Measurements from ENCODE around the gene ACSS3. TPM values are rescaled to one million over a fixed set of nuclear protein-coding genes. Genes with fewer than 3 reads are reported as not detected.

ACSS3 gene
- total and polyA plus RNA-seq, 4 donors = 18.2 to 94.3 (median 32.5) TPM

DNA sequence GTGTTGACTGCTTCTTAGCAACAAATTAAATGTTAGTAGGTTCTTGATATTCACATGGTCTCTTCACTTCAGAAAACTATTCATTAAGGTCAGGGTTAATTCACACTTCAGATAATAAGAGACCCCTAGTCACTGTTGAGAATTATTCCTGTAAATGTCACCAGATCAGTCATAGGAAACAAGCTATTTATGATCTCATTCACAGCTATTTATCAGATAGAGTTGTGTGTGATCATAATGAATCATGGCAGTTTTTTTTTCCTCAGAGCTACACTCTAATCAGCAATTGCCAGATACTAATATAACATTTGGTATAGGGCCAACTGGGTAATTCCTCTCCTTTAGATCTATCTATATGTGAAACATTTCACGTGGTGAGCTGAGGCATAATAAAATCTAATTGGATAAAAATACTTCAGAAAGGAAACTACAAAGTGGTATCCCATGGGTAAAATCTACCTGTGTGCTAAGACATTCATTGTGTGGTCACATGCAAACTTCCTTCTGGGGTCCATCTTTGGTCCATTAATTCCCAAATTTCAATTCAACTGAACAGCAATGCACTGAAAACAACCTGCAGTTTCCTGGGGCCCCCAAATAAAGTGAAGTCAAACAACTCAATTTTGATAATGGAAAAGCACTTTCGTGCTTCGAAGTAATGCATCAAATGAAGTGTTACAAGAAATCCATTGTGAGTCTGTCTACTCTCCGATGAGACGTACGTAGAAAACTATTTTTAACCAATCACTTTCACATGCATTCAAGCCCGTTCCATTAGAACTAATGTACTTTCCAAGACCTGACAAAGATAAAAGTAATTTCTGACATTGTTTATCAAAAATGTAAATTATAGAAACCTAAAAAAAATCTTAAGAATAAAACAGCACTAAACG is 197.0 kb downstream of the ACSS3 start:
- WGBS = 88% methylated on average over 8 of the region's 8 CpGs
- TF ChIP-seq, protein P1, sequence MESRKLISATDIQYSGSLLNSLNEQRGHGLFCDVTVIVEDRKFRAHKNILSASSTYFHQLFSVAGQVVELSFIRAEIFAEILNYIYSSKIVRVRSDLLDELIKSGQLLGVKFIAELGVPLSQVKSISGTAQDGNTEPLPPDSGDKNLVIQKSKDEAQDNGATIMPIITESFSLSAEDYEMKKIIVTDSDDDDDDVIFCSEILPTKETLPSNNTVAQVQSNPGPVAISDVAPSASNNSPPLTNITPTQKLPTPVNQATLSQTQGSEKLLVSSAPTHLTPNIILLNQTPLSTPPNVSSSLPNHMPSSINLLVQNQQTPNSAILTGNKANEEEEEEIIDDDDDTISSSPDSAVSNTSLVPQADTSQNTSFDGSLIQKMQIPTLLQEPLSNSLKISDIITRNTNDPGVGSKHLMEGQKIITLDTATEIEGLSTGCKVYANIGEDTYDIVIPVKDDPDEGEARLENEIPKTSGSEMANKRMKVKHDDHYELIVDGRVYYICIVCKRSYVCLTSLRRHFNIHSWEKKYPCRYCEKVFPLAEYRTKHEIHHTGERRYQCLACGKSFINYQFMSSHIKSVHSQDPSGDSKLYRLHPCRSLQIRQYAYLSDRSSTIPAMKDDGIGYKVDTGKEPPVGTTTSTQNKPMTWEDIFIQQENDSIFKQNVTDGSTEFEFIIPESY (IDR thresholded peaks at IDR 0.05) = no peak
- no peak for TF ChIP-seq RXRA (IDR thresholded peaks at IDR 0.05)
- no peak for TF ChIP-seq NR2F2 (IDR thresholded peaks at IDR 0.05)
- TF ChIP-seq ATF3 (IDR thresholded peaks at IDR 0.05) = no peak
- no peak for TF ChIP-seq SP1 (IDR thresholded peaks at IDR 0.05)
- TF ChIP-seq MAX (IDR thresholded peaks at IDR 0.05) = no peak
- no peak for TF ChIP-seq TAF1 (conservative IDR thresholded peaks at IDR 0.05)
- TF ChIP-seq GABPA (IDR thresholded peaks at IDR 0.05 in 1 of 2, conservative IDR thresholded peaks at IDR 0.05 in 1 of 2) = no peak
- no peak for TF ChIP-seq FOXA1 (IDR thresholded peaks at IDR 0.05)
- no peak for TF ChIP-seq CTCF (IDR thresholded peaks at IDR 0.05; ENCODE audit: low read depth, low read length, missing input control)
- no peak for TF ChIP-seq JUND (IDR thresholded peaks at IDR 0.05)
- TF ChIP-seq HNF4A (conservative IDR thresholded peaks at IDR 0.05) = no peak
- TF ChIP-seq YY1 (IDR thresholded peaks at IDR 0.05) = no peak
- TF ChIP-seq EGR1 (IDR thresholded peaks at IDR 0.05; ENCODE audit: low read depth in 2 of 2) = no peak
- no peak for TF ChIP-seq FOXA2 (IDR thresholded peaks at IDR 0.05)
- no peak for TF ChIP-seq HNF4G (IDR thresholded peaks at IDR 0.05)
- no peak for TF ChIP-seq RAD21 (IDR thresholded peaks at IDR 0.05)
- DNase-seq (ENCODE audit: low spot score) = no peak
- no peak overlapping the region for H3K4me3 ChIP-seq (ENCODE audit: low read depth in 1 of 3, low read length in 3 of 3)
- H3K9ac ChIP-seq (ENCODE audit: low read depth in 1 of 2, low read length in 2 of 2) = no peak overlapping the region
- no peaks in the 10 kb centered on the region for H3K27me3 ChIP-seq (ENCODE audit: control insufficient read depth in 4 of 4, insufficient read depth in 4 of 4, low read length in 3 of 4)
- no peaks in the 10 kb centered on the region for H3K9me3 ChIP-seq (ENCODE audit: control insufficient read depth in 4 of 4, low read length in 3 of 4)
- H3K27ac ChIP-seq (ENCODE audit: low read depth in 1 of 2, low read length in 2 of 2) = no peak overlapping the region
- H3K4me1 ChIP-seq (ENCODE audit: control insufficient read depth in 4 of 4, insufficient read depth in 4 of 4, low read length in 3 of 4) = no peaks in the 10 kb centered on the region
- H3K36me3 ChIP-seq (ENCODE audit: control insufficient read depth in 4 of 4, insufficient read depth in 3 of 4, low read depth in 1 of 4, low read length in 3 of 4) = no peaks in the 10 kb centered on the region

- TF ChIP-seq NR2F2 (IDR thresholded peaks at IDR 0.05) (no peak), TAF1 (conservative IDR thresholded peaks at IDR 0.05) (no peak)
- TF ChIP-seq, protein P1 (IDR thresholded peaks at IDR 0.05) = no peak
- Histone ChIP-seq H3K9ac (ENCODE audit: low read depth in 1 of 2, low read length in 2 of 2) (no peak overlapping the region), H3K4me3 (ENCODE audit: low read depth in 1 of 3, low read length in 3 of 3) (no peak overlapping the region), H3K27ac (ENCODE audit: low read depth in 1 of 2, low read length in 2 of 2) (no peak overlapping the region), H3K4me1 (ENCODE audit: control insufficient read depth in 4 of 4, insufficient read depth in 4 of 4, low read length in 3 of 4) (no peaks in the 10 kb centered on the region), H3K36me3 (ENCODE audit: control insufficient read depth in 4 of 4, insufficient read depth in 3 of 4, low read depth in 1 of 4, low read length in 3 of 4) (no peaks in the 10 kb centered on the region), H3K27me3 (ENCODE audit: control insufficient read depth in 4 of 4, insufficient read depth in 4 of 4, low read length in 3 of 4) (no peaks in the 10 kb centered on the region), H3K9me3 (ENCODE audit: control insufficient read depth in 4 of 4, low read length in 3 of 4) (no peaks in the 10 kb centered on the region)
- WGBS = 48% methylated on average over 3 of the region's 3 CpGs
- no peak for DNase-seq (ENCODE audit: low spot score)
These were observed 206.3 kb downstream of the ACSS3 start for GRCh38 chr12:81284137-81284536.

Measured in liver (tissue), 9 donors.